ENCODE results near the gene CLSTN2.
A peak's percentile ranks its signal among the peaks of the same experiment; 100 is the strongest.

CLSTN2 gene

DNA sequence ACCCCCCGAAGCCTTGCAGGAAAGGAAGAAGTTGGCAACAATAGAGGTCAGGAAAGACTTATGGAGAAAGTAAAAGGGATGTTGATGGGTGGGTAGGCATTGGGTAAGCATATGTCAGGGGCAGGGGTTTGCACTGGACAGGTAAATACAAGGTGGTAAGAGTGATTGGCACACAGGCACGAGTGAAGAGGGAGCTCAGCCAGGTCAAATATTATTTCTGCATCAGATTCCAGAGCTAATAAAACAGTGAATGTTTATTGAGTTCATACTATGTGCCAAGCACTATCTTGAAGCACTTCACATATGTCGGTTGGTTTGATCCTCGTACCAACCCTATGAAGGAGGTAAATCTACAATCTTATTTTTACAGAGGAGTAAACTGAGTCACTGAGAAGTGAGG lies 6.6 kb downstream of the CLSTN2 start:
- DNase-seq: no peak

DNA sequence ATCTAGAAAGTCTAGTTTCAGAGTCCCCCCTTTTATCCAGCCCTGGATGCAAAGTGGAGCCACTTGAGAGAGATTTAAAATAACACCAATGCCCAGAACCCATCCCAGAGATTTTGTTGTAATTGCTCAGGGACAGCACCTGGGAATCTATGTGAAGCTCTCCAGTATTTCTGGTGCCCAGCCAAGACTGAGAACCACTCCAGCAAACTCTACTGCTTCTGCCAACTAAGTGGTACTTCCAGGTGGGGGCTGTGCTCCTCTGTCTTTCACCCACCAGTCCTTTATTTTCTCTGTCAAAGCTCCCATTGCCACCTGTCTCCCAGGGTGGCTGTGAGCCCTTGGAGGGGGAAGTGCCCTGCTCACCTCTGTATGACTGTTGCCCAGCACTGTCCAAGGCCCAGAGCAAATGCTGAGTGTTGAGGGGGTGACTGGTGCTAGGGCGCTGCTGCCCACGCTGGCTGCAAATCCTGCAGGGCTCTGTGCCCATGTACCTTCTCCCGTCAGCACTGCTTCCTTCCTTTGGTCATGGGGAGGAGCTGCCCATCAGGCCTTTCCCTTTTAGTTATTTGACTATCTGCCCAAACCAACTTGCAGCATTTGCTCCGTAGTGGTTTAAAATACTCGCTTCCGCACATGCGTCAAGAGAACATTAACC lies 9.4 kb downstream of the CLSTN2 start:
- no peak for DNase-seq

DNA sequence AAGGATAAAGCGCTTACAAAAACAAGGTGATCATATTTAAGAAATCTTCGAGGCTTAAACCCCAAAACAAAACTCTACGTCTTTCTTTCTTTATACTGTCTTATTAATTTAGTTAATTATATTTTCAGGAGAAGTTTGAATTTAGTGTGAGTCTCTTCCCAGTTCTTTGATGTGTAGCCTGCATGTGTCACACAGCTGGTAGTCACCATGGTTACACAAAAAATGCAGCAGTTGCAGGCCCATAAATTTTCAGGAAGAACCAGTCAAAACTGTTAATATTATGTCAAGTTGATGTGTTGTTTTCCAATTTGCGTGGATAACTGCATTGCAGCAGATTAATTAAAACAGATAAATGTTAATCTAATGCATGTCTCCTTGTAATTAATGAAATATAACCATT lies 10.4 kb downstream of the CLSTN2 start:
- no peak for DNase-seq

DNA sequence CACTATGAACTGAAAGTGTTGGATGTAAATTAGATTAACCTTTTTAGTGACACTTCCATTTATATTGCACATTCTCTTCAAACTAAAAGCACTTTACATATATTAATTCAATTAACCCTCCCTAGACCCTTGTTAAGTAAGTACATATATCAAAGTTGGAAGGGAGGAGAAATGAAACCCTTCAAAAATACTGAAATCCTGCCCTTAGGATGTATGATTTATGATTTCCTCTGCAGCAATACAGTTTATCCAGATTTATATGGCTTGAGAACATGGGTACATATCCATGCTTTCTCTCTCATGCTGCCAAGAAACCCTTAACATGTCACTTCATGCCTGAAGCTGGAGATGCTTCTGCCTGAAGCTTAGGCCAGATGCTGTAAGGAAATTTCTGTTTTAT lies 11.0 kb downstream of the CLSTN2 start:
- no peak for DNase-seq

DNA sequence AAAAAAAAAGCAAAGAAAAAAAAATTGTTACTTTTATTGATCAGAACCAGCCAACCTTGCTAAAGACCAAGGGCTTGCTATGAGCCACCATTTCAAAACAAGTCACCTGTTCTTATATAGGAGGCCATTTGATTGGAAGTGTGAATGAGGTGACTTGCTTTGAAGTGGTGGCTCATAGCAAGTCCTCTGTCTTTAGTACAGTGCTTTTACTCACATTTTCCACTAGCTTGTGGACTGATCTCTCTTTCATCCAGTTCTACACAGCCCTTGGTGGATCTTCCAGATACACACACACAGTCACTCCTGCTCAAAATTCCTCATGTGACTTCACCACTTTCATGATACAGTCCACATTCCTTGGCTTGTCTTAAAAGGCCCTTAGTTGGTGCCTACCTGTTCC lies 13.5 kb downstream of the CLSTN2 start:
- no peak for DNase-seq

DNA sequence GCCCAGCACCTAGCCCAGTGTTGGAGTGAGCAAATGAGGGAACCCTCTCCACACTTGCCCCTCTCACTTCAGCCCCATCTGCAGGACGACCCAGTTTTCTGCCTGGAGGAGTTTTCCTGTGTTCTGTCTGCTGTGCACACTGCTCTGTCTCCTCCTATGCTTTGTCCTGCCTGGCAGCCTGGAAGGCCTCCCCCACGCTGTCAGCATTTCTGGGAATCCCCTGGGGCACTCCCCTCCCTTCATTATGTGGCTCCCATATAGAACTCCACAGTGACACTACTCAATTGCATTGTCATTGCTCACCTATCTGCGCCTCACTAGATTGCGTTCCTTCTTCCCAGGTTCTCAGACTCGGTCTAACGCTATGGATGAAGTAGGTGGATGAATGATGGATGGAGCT lies 13.9 kb downstream of the CLSTN2 start:
- DNase-seq: no peak

DNA sequence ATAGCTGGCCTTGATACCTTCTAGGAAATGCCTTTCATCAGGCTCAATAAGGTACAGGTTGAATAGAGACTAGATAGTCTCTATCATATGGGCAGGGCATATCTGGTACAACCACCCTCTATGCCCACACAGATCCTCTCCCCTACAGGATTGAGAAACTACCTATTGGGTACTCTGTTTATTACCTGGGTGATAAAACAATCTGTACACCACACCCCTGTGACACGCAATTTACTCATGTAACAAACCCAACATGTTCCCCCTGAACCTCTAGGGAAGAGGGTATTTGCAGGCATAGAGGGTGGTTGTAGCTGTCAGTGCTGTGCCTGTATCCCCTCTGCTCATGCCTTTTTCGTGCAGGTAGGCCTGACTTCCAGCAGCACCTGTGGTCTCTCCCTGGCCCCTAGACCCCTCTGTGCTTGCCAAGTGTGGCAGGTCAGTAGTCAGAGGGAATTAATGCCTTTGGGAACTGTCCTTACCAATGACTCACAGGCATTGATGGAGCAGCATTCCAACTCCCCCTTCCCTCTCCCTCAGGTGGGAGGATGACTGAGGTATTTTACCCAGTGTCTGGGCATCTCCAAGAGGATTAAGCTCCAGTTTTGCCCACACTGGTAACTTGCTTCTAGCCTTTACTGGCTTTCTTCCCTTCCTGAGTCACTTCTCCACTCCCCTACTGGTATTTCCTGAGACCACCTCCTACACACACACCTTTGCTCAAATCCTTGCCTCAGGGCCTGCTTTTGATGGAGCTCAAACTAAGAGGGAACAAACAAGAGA lies 18.3 kb downstream of the CLSTN2 start:
- DNase-seq: no peak

DNA sequence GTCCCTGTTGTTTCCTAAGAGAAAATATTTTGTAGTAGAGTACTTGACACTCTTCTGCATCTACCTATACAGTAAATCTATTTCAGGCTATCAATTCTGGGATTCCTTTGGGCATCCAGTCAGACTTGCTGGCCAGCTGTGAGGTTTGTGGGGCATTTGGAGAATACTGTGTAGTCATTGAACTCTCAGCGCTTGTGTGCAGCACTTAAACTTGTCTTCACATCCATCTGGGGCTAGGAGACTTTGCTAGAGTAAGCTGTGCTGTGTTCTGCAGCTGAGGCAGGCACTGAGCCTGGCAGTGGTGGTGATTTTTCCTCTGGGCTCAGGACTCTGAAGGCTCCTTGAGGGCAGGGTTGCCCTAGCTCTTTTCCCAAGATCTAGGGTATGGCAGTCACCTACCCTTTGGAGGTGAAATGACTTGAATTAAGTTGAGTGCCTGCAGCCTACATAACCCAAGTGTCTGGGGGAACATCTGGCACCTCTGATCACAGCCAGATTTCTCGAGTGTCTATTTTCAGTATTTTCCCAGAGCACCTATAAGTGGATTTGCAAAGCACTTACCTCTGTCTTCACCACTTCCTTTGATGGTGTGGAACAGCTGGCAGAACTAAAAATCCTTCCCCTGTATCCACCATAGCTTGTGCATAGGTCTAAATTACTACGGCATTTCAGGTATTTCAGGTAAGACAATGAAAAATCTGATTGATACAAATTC lies 19.3 kb downstream of the CLSTN2 start:
- no peak for DNase-seq

DNA sequence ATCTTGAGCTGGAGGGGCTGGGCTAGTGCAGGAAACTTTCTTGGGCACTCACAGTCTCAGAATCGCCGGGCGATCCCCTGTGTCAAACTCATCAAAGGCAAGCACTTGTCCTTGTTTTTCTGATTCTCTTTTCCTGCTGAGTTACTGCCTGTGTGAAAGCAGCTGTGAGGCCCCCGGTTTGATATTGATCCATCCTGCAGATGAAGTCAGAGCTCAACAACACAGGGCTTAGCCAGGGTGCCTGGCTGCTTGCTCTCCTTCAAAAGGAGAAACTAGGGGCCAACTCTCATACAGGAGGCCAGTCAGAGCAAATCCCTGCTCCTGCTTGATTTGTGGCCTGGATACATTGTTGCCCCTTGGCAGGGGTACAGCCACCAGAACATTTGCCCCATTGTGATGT lies 22.9 kb downstream of the CLSTN2 start:
- DNase-seq: no peak

DNA sequence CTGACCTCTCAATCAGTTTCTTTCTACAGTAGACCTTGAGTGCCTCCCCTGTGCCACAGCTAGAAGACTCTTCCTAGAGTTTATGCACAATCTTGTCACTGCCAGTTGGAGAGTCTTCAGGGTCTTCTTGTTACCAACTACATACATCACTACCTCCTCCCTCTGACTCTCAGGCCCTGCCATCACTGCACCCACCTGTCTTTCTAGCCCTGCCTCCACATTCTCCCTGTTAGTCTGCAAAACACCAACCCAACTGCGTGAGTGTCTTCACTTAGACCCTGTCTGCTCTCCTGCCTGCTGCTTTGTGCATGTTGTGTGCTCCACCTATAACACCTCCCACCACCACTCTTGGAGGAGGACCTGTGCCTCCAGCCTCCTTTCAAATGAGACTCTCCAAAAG lies 34.4 kb downstream of the CLSTN2 start:
- no peak for DNase-seq

DNA sequence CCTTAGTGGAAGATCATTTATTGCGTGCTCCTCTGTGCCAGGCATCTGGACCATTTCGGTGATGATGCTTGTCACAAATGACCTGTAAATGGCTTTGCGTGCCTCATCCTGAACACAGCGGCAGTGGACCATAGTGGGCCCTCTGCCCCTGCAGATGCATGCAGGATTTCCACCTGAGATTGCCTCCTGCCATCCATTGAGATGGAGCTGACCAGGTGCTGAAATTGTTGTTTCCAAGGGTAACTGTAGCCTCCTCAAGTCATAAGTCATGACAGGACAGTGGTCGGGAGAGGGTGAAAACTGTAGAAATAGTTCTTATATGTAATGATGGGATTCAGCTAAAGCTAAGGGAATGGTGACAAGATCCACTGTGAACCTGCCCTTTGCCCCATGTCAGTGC lies 35.5 kb downstream of the CLSTN2 start:
- no peak for DNase-seq

DNA sequence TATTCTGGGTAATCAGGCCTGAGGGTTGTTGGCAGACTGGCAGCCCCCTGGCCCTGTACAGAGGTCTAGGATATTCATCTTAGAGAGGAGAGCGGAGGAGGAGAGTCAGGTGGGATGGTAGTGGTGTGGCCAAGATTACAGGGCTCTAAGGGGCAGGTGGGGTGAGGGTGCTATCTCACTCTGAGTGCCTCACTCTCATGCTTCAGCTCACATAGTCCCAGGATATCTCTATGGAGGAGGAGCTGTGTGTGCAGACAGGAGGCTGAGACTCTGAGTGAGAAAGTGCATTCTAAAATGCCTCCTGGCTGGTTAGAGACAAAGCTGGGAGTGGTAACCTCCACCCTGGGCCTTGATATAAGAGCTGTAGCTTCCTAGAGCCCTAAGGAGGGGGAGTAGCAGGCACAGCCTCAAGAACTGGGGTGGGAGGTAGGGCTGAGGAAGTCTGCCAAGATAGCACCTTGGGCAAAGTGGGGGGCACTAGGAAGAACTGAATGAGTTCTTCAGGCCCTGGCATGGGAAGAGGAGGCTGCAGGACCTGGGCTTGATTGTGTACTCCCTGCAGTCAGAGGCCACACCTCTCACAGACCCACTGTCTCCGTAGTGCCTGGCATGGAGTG lies 39.9 kb downstream of the CLSTN2 start:
- no peak for DNase-seq

DNA sequence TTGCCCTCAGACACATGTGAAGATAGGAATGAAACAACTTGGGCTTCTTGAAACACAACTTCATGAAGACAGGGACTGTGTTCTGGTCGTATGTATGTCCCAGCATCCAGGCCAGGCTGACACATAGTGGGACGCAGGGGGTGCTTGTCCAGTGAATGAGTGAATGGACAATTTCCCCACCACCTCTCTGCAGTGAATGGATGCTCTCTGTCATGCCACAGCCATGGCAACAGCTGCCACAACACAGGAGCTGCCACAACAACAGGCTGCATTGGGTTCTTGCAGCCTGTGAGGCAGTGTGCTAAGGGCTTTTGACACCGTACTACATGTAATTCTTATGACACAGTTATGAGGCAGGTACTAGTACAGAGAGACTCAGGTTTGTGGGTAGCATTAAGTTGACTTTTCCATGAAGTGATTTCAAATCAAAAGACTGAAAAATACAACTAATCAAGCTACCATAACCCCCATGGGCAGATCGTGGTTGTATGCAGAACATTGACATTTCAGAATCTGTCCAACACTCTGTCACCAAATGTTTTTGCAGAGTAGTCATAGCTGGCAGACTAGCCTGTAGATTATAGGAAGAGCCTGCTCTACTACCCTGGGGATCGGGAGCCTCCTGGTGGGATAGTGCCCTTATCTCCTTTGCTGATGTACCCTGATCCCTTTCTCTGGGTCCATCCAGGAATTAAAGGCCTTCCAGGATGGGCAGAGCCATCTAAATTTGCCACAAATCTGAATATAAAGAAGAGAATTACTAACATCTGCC lies 40.8 kb downstream of the CLSTN2 start:
- peak in 1 of 58 donors; percentile 3 for DNase-seq

DNA sequence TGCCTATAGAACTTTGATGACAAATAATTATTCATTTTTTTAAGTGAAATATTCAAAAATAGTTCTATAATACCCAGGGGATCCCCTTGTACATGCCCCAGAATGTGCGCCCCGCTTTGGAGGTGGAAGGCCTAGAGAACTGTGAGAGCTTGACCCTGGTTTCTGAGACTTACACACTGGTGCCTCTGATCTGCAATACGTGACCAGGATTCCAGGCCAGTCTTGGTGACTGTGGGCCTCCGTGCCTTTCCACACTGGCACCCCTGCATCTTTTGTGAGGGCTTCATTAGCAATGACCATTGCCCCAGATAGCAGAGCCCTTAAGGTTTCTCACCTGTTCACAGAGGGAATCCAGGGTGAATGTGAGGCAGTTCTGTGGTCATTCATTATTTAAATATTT lies 44.0 kb downstream of the CLSTN2 start:
- no peak for DNase-seq

DNA sequence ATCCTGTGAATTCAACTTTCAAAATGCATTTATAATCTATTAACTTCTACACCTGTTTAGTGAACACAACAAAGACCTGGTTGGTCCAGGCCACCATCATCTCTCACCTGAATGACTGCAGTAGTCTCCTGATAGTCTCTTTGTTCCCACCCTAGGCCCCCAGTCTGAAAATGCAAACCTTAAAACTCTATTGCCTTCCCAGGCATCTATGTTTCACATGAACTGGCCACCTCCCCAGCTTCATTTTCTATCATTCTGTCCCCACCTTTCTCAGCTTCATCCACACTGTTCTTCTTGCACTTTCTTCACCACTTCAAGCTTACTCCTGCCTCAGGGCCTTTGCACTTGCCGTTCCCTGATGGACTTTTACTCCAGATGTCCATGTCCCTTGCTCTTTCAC lies 45.0 kb downstream of the CLSTN2 start:
- no peak for DNase-seq

DNA sequence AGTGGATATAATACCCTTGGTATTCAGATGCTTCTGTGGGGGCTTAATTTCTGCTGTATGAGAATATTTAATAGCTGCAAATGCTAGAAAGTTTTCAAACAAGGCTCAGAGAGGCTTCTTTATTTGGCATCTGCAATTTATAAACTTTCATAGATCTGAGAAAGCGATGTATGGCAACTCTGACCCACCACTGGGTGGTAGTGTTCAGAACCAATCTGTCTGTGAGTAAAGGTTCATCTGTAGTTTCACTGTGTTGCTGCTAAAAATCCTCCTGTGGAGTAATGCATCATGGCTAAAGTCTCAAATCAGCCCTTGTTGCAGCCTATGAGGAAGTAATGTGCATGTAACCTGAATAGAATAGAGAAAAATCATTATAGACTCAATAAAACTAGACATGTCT lies 47.4 kb downstream of the CLSTN2 start:
- DNase-seq: no peak

DNA sequence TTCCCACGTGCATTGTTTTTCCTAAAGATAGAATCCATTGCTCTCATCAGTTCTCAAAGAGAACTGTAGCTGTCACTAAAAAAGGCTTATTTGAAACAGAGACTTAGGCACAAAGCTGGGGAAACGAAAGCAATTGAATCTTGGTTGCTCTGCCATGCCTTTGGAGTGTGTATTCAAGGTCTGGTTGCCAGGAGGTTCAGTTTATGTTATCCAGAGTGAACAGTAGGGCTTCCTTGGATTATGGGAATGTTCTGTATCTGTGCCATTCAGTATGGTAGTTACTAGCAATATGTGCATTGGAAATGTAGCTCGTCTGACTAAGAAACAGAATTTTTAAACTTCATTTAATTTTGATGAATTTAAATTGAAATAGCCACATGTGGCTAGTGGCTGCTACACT lies 50.6 kb downstream of the CLSTN2 start:
- no peak for DNase-seq

DNA sequence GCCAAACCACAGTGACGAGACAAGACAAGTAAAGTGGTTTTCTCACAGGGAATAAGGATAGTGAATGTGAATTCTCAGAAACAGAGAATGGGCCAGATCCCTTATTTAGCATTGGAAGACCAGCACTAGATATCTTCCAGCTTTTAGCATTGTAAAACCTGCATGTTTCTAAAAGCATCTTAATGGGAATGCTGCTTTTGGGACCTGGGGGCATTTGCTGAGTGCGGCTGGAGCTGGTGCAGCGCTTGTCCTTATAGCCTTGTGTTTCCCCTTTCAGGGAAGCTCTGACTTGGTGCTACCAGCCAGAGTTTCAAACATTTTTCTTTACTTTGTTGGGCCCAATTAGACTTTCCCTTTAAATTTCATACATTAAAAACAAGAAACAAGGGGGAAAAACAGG lies 52.9 kb downstream of the CLSTN2 start:
- no peak for DNase-seq

DNA sequence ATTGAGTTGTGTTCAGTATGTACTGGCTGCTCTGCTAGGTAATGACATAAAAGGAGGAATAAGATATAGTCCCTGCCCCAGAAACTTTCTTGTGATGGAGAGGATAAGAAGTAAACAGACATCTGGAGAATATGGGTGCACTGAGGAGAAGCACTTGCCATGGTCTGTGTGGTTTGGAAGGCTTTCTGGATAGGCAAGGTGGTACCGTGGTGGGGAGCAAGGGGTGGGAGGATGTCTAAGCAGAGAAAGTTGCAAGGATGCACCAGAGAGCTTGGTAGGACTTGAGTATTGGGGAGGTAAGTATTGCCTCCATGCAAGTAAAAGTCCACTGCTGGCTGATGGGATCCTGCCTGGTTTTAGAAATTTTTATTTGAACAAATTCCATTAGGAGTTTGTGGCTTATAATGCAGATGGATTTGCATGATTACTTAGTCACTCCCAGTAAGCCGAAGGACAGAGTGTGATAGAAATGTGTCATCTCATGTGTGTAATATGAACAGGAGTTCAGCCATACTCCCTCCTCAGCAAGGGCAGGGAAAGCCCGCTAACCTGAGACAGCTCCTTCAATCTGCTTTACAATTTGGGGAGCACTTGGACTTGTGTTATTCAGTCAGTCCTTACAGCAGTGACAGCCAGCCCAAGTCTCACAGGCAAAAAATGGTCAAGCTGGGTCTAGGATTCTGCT lies 53.6 kb downstream of the CLSTN2 start:
- DNase-seq: no peak

DNA sequence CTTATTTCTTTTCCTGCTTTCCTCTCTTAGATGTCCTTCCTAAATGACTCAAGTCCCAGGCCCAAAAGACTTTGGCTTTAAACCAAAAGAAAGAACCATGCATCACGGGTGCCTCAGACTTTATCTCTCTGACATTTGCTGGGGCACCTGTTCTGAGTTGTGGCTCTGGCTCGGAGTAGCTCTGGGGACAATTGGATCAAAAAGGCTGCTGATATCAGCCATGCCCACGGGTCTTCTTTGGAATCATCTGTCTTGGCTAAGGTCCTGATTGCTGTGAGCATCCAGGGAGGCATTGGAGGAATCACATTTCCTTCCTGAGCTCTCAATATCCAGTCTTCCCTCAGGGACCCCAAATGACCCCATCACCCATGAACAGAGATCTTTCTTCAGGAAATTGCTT lies 59.9 kb downstream of the CLSTN2 start:
- DNase-seq: no peak

DNA sequence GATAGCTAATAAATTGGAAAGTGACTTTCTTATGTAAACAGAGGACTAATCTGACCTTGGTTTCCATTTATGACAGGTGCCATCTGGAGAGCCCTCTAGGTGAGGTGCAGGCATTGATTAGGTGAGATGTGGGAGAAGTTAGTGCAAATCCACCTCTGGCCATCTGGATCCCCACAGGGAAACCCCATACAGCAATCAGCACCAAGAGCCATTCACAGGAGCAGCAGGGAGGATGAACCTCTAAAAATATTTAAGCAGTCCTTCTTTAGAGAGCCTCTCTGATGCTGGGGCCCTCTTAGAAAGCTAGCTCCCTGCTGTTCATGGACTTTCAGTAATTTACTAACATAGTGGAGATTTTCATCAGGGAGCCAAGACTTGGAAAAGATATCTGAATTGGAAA lies 69.3 kb downstream of the CLSTN2 start:
- no peak for DNase-seq

Data from anterior cingulate cortex (tissue), 58 donors.